HEK293 (cell line): Measurements from ENCODE around the gene SELENOT.

Experiments
- CTCF ChIA-PET: fragments of 350-600 bp; formaldehyde crosslinking; extraction: SDS; loops from one replicate; lab custom pipeline; 2021; ENCODE audit warnings: antibody characterized with exemption; lab: Yijun Ruan, JAX
- POLR2A ChIA-PET: fragments of 300-600 bp; formaldehyde crosslinking; extraction: SDS; loops from one replicate; lab custom pipeline; 2020; ENCODE audit warnings: antibody characterized with exemption, inconsistent platforms; lab: Yijun Ruan, JAX
- H3K27ac ChIP-seq: fragments of 200-500 bp; sonication (Bioruptor generic); 2 replicates; pipeline ENCODE4 v1.5.1; 2014; ENCODE audit warnings: low read depth, low read length, control low read depth, inconsistent platforms; ENCODE audit errors: extremely low read depth
- H3K36me3 ChIP-seq, 2 experiments: fragments of 200-500 bp in 1 of 2; sonication (Bioruptor generic) in 1 of 2; 1 replicate in 1 of 2; 2 replicates in 1 of 2; pipeline ENCODE4 v1.5.1; 2014 to 2017; ENCODE audit warnings: inconsistent platforms in 2 of 2, low read length in 2 of 2; ENCODE audit not compliant: control insufficient read depth in 2 of 2, insufficient read depth in 1 of 2
- H3K4me1 ChIP-seq: fragments of 200-500 bp; sonication (Bioruptor generic); 2 replicates; pipeline ENCODE4 v1.5.1; 2014; ENCODE audit warnings: mild to moderate bottlenecking, low read length, inconsistent platforms; ENCODE audit not compliant: control insufficient read depth, insufficient read depth
- H3K4me3 ChIP-seq: 2 replicates; pipeline ENCODE4 v1.5.1; 2011; ENCODE audit warnings: low read depth, mild to moderate bottlenecking, control low read depth, low read length, moderate library complexity
- H3K9me3 ChIP-seq: fragments of 200-500 bp; sonication (Bioruptor generic); 2 replicates; pipeline ENCODE4 v1.5.1; 2014; ENCODE audit warnings: low read depth, low read length, inconsistent platforms; ENCODE audit not compliant: control insufficient read depth, insufficient read depth
- OVOL3 ChIP-seq: fragments of 450-650 bp; formaldehyde crosslinking; IDR thresholded peaks from 2 replicates; pipeline ENCODE4 v1.5.1; 2016; ENCODE audit warnings: missing biosample characterization, missing genetic modification characterization
- ZBTB7A ChIP-seq: fragments of 450-650 bp; formaldehyde crosslinking; IDR thresholded peaks from 2 replicates; pipeline ENCODE4 v1.5.1; 2016; ENCODE audit warnings: low read depth, missing biosample characterization, missing genetic modification characterization
- ZNF24 ChIP-seq: fragments of 450-650 bp; formaldehyde crosslinking; IDR thresholded peaks from 2 replicates; pipeline ENCODE4 v1.5.1; 2016; ENCODE audit warnings: missing biosample characterization, missing genetic modification characterization
- ZNF341 ChIP-seq: fragments of 450-650 bp; formaldehyde crosslinking; IDR thresholded peaks from 2 replicates; pipeline ENCODE4; 2016; ENCODE audit warnings: low read depth, missing biosample characterization, missing genetic modification characterization
- ZNF362 ChIP-seq: fragments of 450-650 bp; formaldehyde crosslinking; IDR thresholded peaks from 2 replicates; pipeline ENCODE4 v1.5.1; 2016; ENCODE audit warnings: missing biosample characterization, missing genetic modification characterization
- ZNF571 ChIP-seq: fragments of 450-650 bp; formaldehyde crosslinking; IDR thresholded peaks from 2 replicates; pipeline ENCODE4 v1.5.0; 2017; ENCODE audit warnings: missing biosample characterization, missing genetic modification characterization
- ZNF777 ChIP-seq: fragments of 450-650 bp; formaldehyde crosslinking; IDR thresholded peaks from 2 replicates; pipeline ENCODE4 v1.5.1; 2017; ENCODE audit warnings: missing biosample characterization, missing genetic modification characterization, borderline replicate concordance
- TF ChIP-seq, protein P1 (sequence below): fragments of 450-650 bp; formaldehyde crosslinking; IDR thresholded peaks from 2 replicates; pipeline ENCODE4 v1.5.1; 2016; ENCODE audit warnings: missing biosample characterization, missing genetic modification characterization, borderline replicate concordance
- TF ChIP-seq, protein P2 (sequence below): fragments of 450-650 bp; formaldehyde crosslinking; conservative IDR thresholded peaks from 2 replicates; pipeline ENCODE4 v1.5.1; 2016; ENCODE audit warnings: low read depth, missing biosample characterization, missing genetic modification characterization

Gene SELENOT

DNA sequence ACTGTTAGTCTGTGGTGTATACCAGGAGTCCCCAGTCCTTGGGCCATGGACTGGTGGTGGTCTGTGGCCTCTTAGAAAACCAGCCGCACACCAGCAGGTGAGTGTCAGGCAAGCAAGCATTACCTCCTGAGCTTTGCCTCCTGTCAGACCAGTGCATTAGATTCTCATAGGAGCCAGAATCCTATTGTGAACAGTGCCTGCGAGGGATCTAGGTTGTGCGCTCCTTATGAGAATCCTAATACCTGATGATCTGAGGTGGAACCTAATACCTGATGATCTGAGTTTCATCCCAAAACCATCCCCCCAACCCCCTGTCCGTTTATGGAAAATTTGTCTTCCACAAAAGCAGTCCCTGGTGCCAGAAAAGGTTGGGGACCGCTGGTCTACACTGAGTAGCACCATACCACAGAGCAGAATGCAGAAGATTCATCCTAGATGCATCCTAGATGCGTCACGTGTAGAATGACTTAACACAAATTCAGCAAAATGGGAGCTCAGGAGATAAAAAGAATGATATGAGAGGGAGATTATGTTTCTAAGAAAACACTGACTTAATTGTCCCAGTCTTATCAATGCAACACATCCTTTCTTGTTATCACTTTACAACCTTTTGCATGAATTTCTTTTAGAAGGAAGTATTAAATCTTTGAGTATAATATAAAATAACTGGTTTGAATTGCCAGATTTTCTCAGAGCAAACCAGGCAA is 28.5 kb downstream of the SELENOT start (continued):
- TF ChIP-seq ZNF571 (tag by site-specific recombination) (no peak), ZBTB7A (tag by site-specific recombination) (no peak)
- TF ChIP-seq, protein P1, sequence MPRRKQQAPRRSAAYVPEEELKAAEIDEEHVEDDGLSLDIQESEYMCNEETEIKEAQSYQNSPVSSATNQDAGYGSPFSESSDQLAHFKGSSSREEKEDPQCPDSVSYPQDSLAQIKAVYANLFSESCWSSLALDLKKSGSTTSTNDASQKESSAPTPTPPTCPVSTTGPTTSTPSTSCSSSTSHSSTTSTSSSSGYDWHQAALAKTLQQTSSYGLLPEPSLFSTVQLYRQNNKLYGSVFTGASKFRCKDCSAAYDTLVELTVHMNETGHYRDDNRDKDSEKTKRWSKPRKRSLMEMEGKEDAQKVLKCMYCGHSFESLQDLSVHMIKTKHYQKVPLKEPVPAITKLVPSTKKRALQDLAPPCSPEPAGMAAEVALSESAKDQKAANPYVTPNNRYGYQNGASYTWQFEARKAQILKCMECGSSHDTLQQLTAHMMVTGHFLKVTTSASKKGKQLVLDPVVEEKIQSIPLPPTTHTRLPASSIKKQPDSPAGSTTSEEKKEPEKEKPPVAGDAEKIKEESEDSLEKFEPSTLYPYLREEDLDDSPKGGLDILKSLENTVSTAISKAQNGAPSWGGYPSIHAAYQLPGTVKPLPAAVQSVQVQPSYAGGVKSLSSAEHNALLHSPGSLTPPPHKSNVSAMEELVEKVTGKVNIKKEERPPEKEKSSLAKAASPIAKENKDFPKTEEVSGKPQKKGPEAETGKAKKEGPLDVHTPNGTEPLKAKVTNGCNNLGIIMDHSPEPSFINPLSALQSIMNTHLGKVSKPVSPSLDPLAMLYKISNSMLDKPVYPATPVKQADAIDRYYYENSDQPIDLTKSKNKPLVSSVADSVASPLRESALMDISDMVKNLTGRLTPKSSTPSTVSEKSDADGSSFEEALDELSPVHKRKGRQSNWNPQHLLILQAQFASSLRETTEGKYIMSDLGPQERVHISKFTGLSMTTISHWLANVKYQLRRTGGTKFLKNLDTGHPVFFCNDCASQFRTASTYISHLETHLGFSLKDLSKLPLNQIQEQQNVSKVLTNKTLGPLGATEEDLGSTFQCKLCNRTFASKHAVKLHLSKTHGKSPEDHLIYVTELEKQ (tag by site-specific recombination) = no peak

GRCh38 chr3:150635076-150635475 is 32.0 kb downstream of the SELENOT start:
- no peak for TF ChIP-seq OVOL3 (tag by site-specific recombination)
- TF ChIP-seq, protein P2, sequence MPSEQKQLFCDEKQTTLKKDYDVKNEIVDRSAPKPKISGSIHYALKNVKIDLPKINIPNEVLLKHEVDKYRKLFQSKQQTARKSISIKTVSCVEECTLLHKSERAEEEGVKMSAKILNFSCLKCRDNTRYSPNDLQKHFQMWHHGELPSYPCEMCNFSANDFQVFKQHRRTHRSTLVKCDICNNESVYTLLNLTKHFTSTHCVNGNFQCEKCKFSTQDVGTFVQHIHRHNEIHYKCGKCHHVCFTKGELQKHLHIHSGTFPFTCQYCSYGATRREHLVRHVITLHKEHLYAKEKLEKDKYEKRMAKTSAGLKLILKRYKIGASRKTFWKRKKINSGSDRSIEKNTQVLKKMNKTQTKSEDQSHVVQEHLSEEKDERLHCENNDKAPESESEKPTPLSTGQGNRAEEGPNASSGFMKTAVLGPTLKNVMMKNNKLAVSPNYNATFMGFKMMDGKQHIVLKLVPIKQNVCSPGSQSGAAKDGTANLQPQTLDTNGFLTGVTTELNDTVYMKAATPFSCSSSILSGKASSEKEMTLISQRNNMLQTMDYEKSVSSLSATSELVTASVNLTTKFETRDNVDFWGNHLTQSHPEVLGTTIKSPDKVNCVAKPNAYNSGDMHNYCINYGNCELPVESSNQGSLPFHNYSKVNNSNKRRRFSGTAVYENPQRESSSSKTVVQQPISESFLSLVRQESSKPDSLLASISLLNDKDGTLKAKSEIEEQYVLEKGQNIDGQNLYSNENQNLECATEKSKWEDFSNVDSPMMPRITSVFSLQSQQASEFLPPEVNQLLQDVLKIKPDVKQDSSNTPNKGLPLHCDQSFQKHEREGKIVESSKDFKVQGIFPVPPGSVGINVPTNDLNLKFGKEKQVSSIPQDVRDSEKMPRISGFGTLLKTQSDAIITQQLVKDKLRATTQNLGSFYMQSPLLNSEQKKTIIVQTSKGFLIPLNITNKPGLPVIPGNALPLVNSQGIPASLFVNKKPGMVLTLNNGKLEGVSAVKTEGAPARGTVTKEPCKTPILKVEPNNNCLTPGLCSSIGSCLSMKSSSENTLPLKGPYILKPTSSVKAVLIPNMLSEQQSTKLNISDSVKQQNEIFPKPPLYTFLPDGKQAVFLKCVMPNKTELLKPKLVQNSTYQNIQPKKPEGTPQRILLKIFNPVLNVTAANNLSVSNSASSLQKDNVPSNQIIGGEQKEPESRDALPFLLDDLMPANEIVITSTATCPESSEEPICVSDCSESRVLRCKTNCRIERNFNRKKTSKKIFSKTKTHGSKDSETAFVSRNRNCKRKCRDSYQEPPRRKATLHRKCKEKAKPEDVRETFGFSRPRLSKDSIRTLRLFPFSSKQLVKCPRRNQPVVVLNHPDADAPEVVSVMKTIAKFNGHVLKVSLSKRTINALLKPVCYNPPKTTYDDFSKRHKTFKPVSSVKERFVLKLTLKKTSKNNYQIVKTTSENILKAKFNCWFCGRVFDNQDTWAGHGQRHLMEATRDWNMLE (tag by site-specific recombination) = no peak
- Histone ChIP-seq H3K4me3 (no peak overlapping the region), H3K27ac (no peak overlapping the region), H3K36me3 (peaks cover 0 to 5% of the 10 kb centered on the region in 2 experiments; a peak in 1 of 3 replicates), H3K4me1 (no peaks in the 10 kb centered on the region), H3K9me3 (no peaks in the 10 kb centered on the region)
- POLR2A ChIA-PET = no interaction called here
- CTCF ChIA-PET = no interaction called here

- H3K27ac ChIP-seq = no peak overlapping the region
- ChIA-PET POLR2A (no interaction called here), CTCF (no interaction called here)
- H3K4me1 ChIP-seq = no peaks in the 10 kb centered on the region
- H3K4me3 ChIP-seq = no peak overlapping the region
- TF ChIP-seq ZNF24 (tag by site-specific recombination) (no peak), ZNF777 (tag by site-specific recombination) (no peak), ZNF362 (tag by site-specific recombination) (no peak), ZNF341 (tag by site-specific recombination) (no peak)
- TF ChIP-seq, all 188 proteins: peak for 0
- H3K36me3 ChIP-seq = peaks cover 0 to 1% of the 10 kb centered on the region in 2 experiments; a peak in 1 of 3 replicates
- H3K9me3 ChIP-seq = no peaks in the 10 kb centered on the region
Observed at GRCh38 chr3:150635526-150635925, 32.4 kb downstream of the SELENOT start.
